ENCODE data around the gene CNTRL. TPM values are rescaled to one million over a fixed set of nuclear protein-coding genes. Genes with fewer than 3 reads are reported as not detected.

CNTRL gene
- polyA plus RNA-seq, 1 of the 3 experiments (the other 2 are of a cell fraction), result 3.6 TPM

DNA sequence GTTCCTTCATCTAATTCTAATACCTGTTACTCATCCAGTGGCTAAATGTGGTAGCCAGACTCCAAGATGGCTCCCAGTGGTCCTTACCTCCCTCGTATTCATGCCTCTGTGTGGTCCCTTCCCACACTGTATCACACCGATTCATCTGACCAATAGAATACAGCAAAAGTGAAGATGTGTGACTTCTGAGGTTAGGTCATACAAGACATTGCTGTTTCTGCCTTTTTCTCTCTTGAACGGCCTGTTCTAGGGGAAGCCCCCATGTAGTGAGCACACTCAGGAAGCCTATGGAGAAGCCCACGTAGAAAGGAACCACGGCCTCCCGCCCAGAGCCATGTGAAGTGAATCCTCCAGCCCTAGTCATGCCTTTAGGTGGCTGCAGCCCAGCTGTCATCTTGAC, 15.2 kb upstream of the CNTRL start:
- Histone ChIP-seq H3K79me2 (ENCODE audit: insufficient read depth) (no peaks in the 10 kb centered on the region), H2AFZ (ENCODE audit: low read depth) (no peak overlapping the region), H3K27ac (ENCODE audit: low read depth in 2 of 2, low read length in 1 of 2) (no peak overlapping the region), H3K4me3 (ENCODE audit: low read depth in 2 of 2, low read length in 1 of 2) (no peak overlapping the region), H3K4me2 (no peak overlapping the region), H3K36me3 (replicated peaks in 1 of 2; ENCODE audit: control insufficient read depth in 1 of 2, insufficient read depth in 2 of 2, low read length in 1 of 2) (peaks cover 0 to 14% of the 10 kb centered on the region in 2 experiments), H3K9ac (no peak overlapping the region), H3K27me3 (ENCODE audit: insufficient read depth) (no peaks in the 10 kb centered on the region), H3F3A (replicated peaks; ENCODE audit: insufficient read depth) (no peaks in the 10 kb centered on the region), H4K20me1 (ENCODE audit: insufficient read depth) (no peaks in the 10 kb centered on the region), H3K4me1 (ENCODE audit: control insufficient read depth in 1 of 2, insufficient read depth in 2 of 2, low read depth in 1 of 2, low read length in 1 of 2) (no peaks in the 10 kb centered on the region; a peak in 1 of 4 replicates), H3K9me2 (no peaks in the 10 kb centered on the region), H3K9me3 (no peaks in the 10 kb centered on the region)
- TF ChIP-seq RAD21 (IDR thresholded peaks at IDR 0.05; ENCODE audit: low read length), result no peak
- WGBS (ENCODE audit: low lambda C conversion rate), result 80% methylated on average over 6 of the region's 6 CpGs
- POLR2A ChIA-PET, result interaction anchor here (1.0 kb wide), 1 partner anchor 182 kb away, joined by 4 read pairs; the partner anchor contains the start of gene PHF19
- no peak for DNase-seq
- CTCF ChIA-PET, result interaction anchor here (0.7 to 4.7 kb wide), 33 partner anchors 9 to 447 kb away, joined by 3 to 47 read pairs (median 4); partner anchors contain the start of genes C5 and CNTRL

DNA sequence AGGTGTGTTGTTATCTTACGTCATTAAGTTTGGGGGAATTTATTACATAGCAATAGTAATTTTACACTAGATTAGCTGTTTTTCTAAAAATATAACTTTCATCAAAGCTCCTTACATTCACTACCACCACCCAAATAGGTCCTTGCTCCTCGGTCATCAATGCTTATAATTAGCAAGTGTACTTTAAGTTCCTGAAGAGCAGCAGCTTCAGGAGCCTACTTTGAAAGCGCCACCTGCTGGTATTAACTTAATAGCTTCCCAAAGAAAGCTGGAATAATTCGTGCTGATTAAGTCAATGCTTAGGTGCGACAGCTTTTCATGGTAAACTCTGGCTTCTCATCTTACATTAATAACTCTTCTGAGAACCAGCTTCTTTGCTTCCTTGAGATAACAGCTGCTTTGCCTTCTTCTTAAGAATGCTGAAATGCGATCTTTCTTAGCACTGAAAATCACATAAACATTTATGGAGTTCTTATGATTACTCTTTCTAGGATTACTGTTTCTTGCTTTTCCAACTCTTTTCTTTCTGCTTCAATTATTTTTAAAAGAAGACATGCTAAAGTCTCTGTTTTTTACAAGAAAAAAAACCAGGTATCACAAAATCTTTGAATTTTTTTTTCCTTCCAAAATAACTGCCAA, 14.6 kb upstream of the CNTRL start:
- Histone ChIP-seq H3K9me3 (no peaks in the 10 kb centered on the region), H3K79me2 (ENCODE audit: insufficient read depth) (no peaks in the 10 kb centered on the region), H3K4me2 (no peak overlapping the region), H3K4me3 (ENCODE audit: low read depth in 2 of 2, low read length in 1 of 2) (no peak overlapping the region; a peak in 1 of 4 replicates), H3K9me2 (no peaks in the 10 kb centered on the region), H3K9ac (no peak overlapping the region), H4K20me1 (ENCODE audit: insufficient read depth) (no peaks in the 10 kb centered on the region), H2AFZ (ENCODE audit: low read depth) (peak overlapping the region; percentile 4; the same call in 1 of the 2 replicates), H3K36me3 (replicated peaks in 1 of 2; ENCODE audit: control insufficient read depth in 1 of 2, insufficient read depth in 2 of 2, low read length in 1 of 2) (peaks cover 0 to 9% of the 10 kb centered on the region in 2 experiments), H3K27ac (ENCODE audit: low read depth in 2 of 2, low read length in 1 of 2) (no peak overlapping the region), H3K4me1 (ENCODE audit: control insufficient read depth in 1 of 2, insufficient read depth in 2 of 2, low read depth in 1 of 2, low read length in 1 of 2) (no peaks in the 10 kb centered on the region; a peak in 1 of 4 replicates), H3K27me3 (ENCODE audit: insufficient read depth) (no peaks in the 10 kb centered on the region), H3F3A (replicated peaks; ENCODE audit: insufficient read depth) (no peaks in the 10 kb centered on the region)
- CTCF ChIA-PET, result interaction anchor here (0.6 to 4.7 kb wide), 40 partner anchors 9 to 448 kb away, joined by 3 to 47 read pairs (median 4); partner anchors contain the start of genes C5, CNTRL and FBXW2
- TF ChIP-seq RAD21 (IDR thresholded peaks at IDR 0.05; ENCODE audit: low read length) (peak; percentile 74), EP300 (IDR thresholded peaks at IDR 0.05; ENCODE audit: borderline replicate concordance in 1 of 2, low read depth in 1 of 2, low read length in 1 of 2) (no peak), SMC3 (IDR thresholded peaks at IDR 0.05; ENCODE audit: low read depth, low read length) (peak; percentile 87)
- TF ChIP-seq, protein P1, sequence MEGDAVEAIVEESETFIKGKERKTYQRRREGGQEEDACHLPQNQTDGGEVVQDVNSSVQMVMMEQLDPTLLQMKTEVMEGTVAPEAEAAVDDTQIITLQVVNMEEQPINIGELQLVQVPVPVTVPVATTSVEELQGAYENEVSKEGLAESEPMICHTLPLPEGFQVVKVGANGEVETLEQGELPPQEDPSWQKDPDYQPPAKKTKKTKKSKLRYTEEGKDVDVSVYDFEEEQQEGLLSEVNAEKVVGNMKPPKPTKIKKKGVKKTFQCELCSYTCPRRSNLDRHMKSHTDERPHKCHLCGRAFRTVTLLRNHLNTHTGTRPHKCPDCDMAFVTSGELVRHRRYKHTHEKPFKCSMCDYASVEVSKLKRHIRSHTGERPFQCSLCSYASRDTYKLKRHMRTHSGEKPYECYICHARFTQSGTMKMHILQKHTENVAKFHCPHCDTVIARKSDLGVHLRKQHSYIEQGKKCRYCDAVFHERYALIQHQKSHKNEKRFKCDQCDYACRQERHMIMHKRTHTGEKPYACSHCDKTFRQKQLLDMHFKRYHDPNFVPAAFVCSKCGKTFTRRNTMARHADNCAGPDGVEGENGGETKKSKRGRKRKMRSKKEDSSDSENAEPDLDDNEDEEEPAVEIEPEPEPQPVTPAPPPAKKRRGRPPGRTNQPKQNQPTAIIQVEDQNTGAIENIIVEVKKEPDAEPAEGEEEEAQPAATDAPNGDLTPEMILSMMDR (IDR thresholded peaks at IDR 0.05), result peak; percentile 85
- POLR2A ChIA-PET, result interaction anchor here (1.0 kb wide), 1 partner anchor 183 kb away, joined by 4 read pairs; the partner anchor contains the start of gene PHF19
- DNase-seq, result peak; percentile 47
- WGBS (ENCODE audit: low lambda C conversion rate), result 35% methylated on average over 6 of the region's 6 CpGs

DNA sequence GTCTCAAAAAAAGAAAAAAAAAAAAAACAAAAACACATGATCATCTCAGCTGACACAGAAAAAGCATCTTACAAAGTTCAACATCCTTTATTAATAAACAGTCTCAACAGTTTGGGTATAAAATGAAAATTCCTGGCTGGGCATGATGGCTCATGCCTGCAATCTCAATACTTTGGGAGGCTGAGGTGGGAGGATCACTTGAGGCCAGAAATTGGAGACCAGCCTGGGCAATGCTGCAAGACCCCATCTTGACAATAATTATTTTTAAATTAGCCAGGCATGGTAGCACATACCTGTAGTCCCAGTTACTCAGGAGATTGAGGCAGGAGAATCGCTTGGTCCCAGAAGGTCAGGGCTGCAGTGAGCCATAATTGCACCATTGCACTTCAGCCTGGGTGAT, 7.9 kb upstream of the CNTRL start:
- POLR2A ChIA-PET, result no interaction called here
- 100% methylated on average over 1 of the region's 1 CpG for WGBS (ENCODE audit: low lambda C conversion rate)
- TF ChIP-seq, protein P2, sequence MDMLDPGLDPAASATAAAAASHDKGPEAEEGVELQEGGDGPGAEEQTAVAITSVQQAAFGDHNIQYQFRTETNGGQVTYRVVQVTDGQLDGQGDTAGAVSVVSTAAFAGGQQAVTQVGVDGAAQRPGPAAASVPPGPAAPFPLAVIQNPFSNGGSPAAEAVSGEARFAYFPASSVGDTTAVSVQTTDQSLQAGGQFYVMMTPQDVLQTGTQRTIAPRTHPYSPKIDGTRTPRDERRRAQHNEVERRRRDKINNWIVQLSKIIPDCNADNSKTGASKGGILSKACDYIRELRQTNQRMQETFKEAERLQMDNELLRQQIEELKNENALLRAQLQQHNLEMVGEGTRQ (IDR thresholded peaks at IDR 0.05; ENCODE audit: borderline replicate concordance, low read depth, low read length), result no peak
- TF ChIP-seq JUND (IDR thresholded peaks at IDR 0.05), result no peak
- TF ChIP-seq, protein P3, sequence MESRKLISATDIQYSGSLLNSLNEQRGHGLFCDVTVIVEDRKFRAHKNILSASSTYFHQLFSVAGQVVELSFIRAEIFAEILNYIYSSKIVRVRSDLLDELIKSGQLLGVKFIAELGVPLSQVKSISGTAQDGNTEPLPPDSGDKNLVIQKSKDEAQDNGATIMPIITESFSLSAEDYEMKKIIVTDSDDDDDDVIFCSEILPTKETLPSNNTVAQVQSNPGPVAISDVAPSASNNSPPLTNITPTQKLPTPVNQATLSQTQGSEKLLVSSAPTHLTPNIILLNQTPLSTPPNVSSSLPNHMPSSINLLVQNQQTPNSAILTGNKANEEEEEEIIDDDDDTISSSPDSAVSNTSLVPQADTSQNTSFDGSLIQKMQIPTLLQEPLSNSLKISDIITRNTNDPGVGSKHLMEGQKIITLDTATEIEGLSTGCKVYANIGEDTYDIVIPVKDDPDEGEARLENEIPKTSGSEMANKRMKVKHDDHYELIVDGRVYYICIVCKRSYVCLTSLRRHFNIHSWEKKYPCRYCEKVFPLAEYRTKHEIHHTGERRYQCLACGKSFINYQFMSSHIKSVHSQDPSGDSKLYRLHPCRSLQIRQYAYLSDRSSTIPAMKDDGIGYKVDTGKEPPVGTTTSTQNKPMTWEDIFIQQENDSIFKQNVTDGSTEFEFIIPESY (IDR thresholded peaks at IDR 0.05; ENCODE audit: borderline replicate concordance, low read depth), result no peak
- TF ChIP-seq RFX5 (IDR thresholded peaks at IDR 0.05; ENCODE audit: low read length), result no peak
- TF ChIP-seq, protein P4, sequence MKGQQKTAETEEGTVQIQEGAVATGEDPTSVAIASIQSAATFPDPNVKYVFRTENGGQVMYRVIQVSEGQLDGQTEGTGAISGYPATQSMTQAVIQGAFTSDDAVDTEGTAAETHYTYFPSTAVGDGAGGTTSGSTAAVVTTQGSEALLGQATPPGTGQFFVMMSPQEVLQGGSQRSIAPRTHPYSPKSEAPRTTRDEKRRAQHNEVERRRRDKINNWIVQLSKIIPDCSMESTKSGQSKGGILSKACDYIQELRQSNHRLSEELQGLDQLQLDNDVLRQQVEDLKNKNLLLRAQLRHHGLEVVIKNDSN (IDR thresholded peaks at IDR 0.05; ENCODE audit: borderline replicate concordance, low read depth), result no peak
- no peak for TF ChIP-seq RXRA (IDR thresholded peaks at IDR 0.05; ENCODE audit: borderline replicate concordance, low read depth)
- TF ChIP-seq FOXJ3 (CRISPR knock-in tag; IDR thresholded peaks at IDR 0.05), result no peak
- TF ChIP-seq, protein P5, sequence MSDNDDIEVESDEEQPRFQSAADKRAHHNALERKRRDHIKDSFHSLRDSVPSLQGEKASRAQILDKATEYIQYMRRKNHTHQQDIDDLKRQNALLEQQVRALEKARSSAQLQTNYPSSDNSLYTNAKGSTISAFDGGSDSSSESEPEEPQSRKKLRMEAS (IDR thresholded peaks at IDR 0.05; ENCODE audit: low read depth), result no peak

More for the DNA sequence above, 7.9 kb upstream of the CNTRL start:
- no peak overlapping the region for H2AFZ ChIP-seq (ENCODE audit: low read depth)
- H3K4me1 ChIP-seq (ENCODE audit: control insufficient read depth in 1 of 2, insufficient read depth in 2 of 2, low read depth in 1 of 2, low read length in 1 of 2), result no peaks in the 10 kb centered on the region
- H3K4me3 ChIP-seq (ENCODE audit: low read depth in 2 of 2, low read length in 1 of 2), result no peak overlapping the region
- H3K36me3 ChIP-seq (replicated peaks in 1 of 2; ENCODE audit: control insufficient read depth in 1 of 2, insufficient read depth in 2 of 2, low read length in 1 of 2), result peaks cover 0 to 4% of the 10 kb centered on the region in 2 experiments
- no peaks in the 10 kb centered on the region for H3K27me3 ChIP-seq (ENCODE audit: insufficient read depth)
- CTCF ChIA-PET, result interaction anchor here (0.7 kb wide), 1 partner anchor 10 kb away, joined by 3 read pairs; no protein-coding TSS in a partner anchor
- H3K9me3 ChIP-seq, result 0 out of 2 replicates have a peak, but pooled peaks cover 6% of the 10 kb centered on the region
- H3F3A ChIP-seq (replicated peaks; ENCODE audit: insufficient read depth), result peaks cover 3% of the 10 kb centered on the region
- H3K9ac ChIP-seq, result no peak overlapping the region
- no peak overlapping the region for H3K27ac ChIP-seq (ENCODE audit: low read depth in 2 of 2, low read length in 1 of 2)
- no peaks in the 10 kb centered on the region for H3K9me2 ChIP-seq
- H4K20me1 ChIP-seq (ENCODE audit: insufficient read depth), result no peaks in the 10 kb centered on the region
- no peak overlapping the region for H3K4me2 ChIP-seq
- DNase-seq, result no peak
- no peaks in the 10 kb centered on the region for H3K79me2 ChIP-seq (ENCODE audit: insufficient read depth)
